H9 (cell line): ENCODE results near the gene MON1A. TPM values are rescaled to one million over a fixed set of nuclear protein-coding genes. Genes with fewer than 3 reads are reported as not detected.

Experiments
- DNase-seq: peaks from one replicate; pipeline ENCODE4 v3.0.0-alpha.2; 2017
- H2AFZ ChIP-seq: one replicate; pipeline ENCODE4 v1.6.1; 2013; ENCODE audit warnings: mild to moderate bottlenecking, low read length, control low read depth, moderate library complexity
- H2AK5ac ChIP-seq: 2 replicates; pipeline ENCODE4 v1.6.1; 2013; ENCODE audit warnings: low read length, control low read depth, mixed read lengths; ENCODE audit not compliant: insufficient read length
- H2BK120ac ChIP-seq: one replicate; pipeline ENCODE4 v1.6.1; 2013; ENCODE audit warnings: low read depth, mild to moderate bottlenecking, low read length, control low read depth, inconsistent platforms; ENCODE audit not compliant: poor library complexity, severe bottlenecking
- H2BK12ac ChIP-seq: 2 replicates; pipeline ENCODE4 v1.6.1; 2013; ENCODE audit warnings: low read length, control low read depth, mixed read lengths, low read depth; ENCODE audit not compliant: insufficient read length
- H2BK15ac ChIP-seq: 2 replicates; pipeline ENCODE4 v1.6.1; 2013; ENCODE audit warnings: low read depth, low read length, control low read depth
- H2BK20ac ChIP-seq: one replicate; pipeline ENCODE4 v1.6.1; 2013; ENCODE audit warnings: low read depth, mild to moderate bottlenecking, low read length, control low read depth, inconsistent platforms; ENCODE audit not compliant: poor library complexity, severe bottlenecking
- H2BK5ac ChIP-seq: 2 replicates; pipeline ENCODE4 v1.6.1; 2013; ENCODE audit warnings: low read length, control low read depth, mixed read lengths; ENCODE audit not compliant: insufficient read length
- H3K14ac ChIP-seq: 2 replicates; pipeline ENCODE4 v1.6.1; 2013; ENCODE audit warnings: low read length, control low read depth; ENCODE audit not compliant: insufficient read depth
- H3K18ac ChIP-seq: 2 replicates; pipeline ENCODE4 v1.6.1; 2013; ENCODE audit warnings: low read depth, mild to moderate bottlenecking, mixed read lengths, low read length, control low read depth; ENCODE audit not compliant: insufficient read length
- H3K23ac ChIP-seq: 2 replicates; pipeline ENCODE4 v1.6.1; 2013; ENCODE audit warnings: low read length, control low read depth, mixed read lengths, low read depth; ENCODE audit not compliant: insufficient read length
- H3K23me2 ChIP-seq: 2 replicates; pipeline ENCODE4 v1.6.1; 2013; ENCODE audit warnings: low read depth, mild to moderate bottlenecking, mixed read lengths, low read length, control low read depth; ENCODE audit not compliant: insufficient read length, poor library complexity, severe bottlenecking
- H3K27ac ChIP-seq: 2 replicates; pipeline ENCODE4 v1.5.1; 2013; ENCODE audit warnings: low read length, control low read depth, mixed read lengths, low read depth; ENCODE audit not compliant: insufficient read length
- H3K27me3 ChIP-seq: 2 replicates; pipeline ENCODE4 v1.6.1; 2013; ENCODE audit warnings: low read length, control low read depth, inconsistent platforms; ENCODE audit not compliant: insufficient read depth
- H3K4ac ChIP-seq: 2 replicates; pipeline ENCODE4 v1.6.1; 2013; ENCODE audit warnings: low read depth, mild to moderate bottlenecking, control low read depth, inconsistent platforms, low read length, moderate library complexity
- H3K4me1 ChIP-seq: 2 replicates; pipeline ENCODE4 v1.6.1; 2013; ENCODE audit warnings: low read length, control low read depth, inconsistent platforms; ENCODE audit not compliant: insufficient read depth
- H3K4me2 ChIP-seq: 2 replicates; pipeline ENCODE4 v1.6.1; 2013; ENCODE audit warnings: low read length, control low read depth, mixed read lengths; ENCODE audit not compliant: insufficient read length, insufficient read depth
- H3K56ac ChIP-seq: 2 replicates; pipeline ENCODE4 v1.6.1; 2013; ENCODE audit warnings: low read depth, mild to moderate bottlenecking, mixed read lengths, low read length, control low read depth; ENCODE audit not compliant: insufficient read length
- H3K79me1 ChIP-seq: 2 replicates; pipeline ENCODE4 v1.6.1; 2013; ENCODE audit warnings: low read depth, mild to moderate bottlenecking, moderate library complexity, low read length, control low read depth, inconsistent platforms; ENCODE audit not compliant: insufficient read depth, poor library complexity, severe bottlenecking
- H3K79me2 ChIP-seq: 2 replicates; pipeline ENCODE4 v1.6.1; 2013; ENCODE audit warnings: low read length, control low read depth, inconsistent platforms; ENCODE audit not compliant: insufficient read depth
- H3K9ac ChIP-seq: 2 replicates; pipeline ENCODE4 v1.6.1; 2013; ENCODE audit warnings: low read length, control low read depth, mixed read lengths; ENCODE audit not compliant: insufficient read length; ENCODE audit errors: extremely low read depth
- H3K9me3 ChIP-seq: one replicate; pipeline ENCODE4 v1.6.1; 2013; ENCODE audit warnings: low read depth, low read length, inconsistent platforms; ENCODE audit not compliant: control insufficient read depth
- H3T11ph ChIP-seq: one replicate; pipeline ENCODE4 v1.6.1; 2013; ENCODE audit warnings: mild to moderate bottlenecking, low read length, control low read depth, inconsistent platforms
- H4K20me1 ChIP-seq: one replicate; pipeline ENCODE4 v1.6.1; 2013; ENCODE audit not compliant: control insufficient read depth, insufficient read length, insufficient read depth
- H4K5ac ChIP-seq: 2 replicates; pipeline ENCODE4 v1.6.1; 2013; ENCODE audit warnings: low read depth, mild to moderate bottlenecking, mixed read lengths, low read length, control low read depth; ENCODE audit not compliant: insufficient read length
- H4K8ac ChIP-seq: replicated peaks from 2 replicates; pipeline ENCODE4 v1.6.1; 2013; ENCODE audit warnings: low read length, control low read depth, mixed read lengths, low read depth; ENCODE audit not compliant: insufficient read length
- H4K91ac ChIP-seq: 2 replicates; pipeline ENCODE4 v1.6.1; 2013; ENCODE audit warnings: low read depth, mild to moderate bottlenecking, moderate library complexity, mixed read lengths, low read length, control low read depth; ENCODE audit not compliant: insufficient read length
- H3K27ac Mint-ChIP-seq, 3 experiments: 2 replicates in 2 of 3; 3 replicates in 1 of 3; pipeline ENCODE4 v1.8.0; 2020 to 2021; ENCODE audit warnings: mixed read lengths in 3 of 3, mild to moderate bottlenecking in 1 of 3, moderate library complexity in 1 of 3
- H3K27me3 Mint-ChIP-seq: 2 replicates; pipeline ENCODE4 v1.8.0; 2021; ENCODE audit warnings: low read depth, mild to moderate bottlenecking, moderate library complexity, mixed read lengths
- H3K36me3 Mint-ChIP-seq, 3 experiments: 2 replicates in 2 of 3; 3 replicates in 1 of 3; pipeline ENCODE4 v1.8.0; 2020 to 2021; ENCODE audit warnings: low read depth in 3 of 3, mixed read lengths in 3 of 3; ENCODE audit not compliant: insufficient read depth in 1 of 3
- H3K4me1 Mint-ChIP-seq, 2 experiments: 2 replicates each; pipeline ENCODE4 v1.8.0; 2020; ENCODE audit warnings: mixed read lengths in 2 of 2
- H3K4me3 Mint-ChIP-seq, 2 experiments: 2 replicates in 1 of 2; 3 replicates in 1 of 2; pipeline ENCODE4 v1.8.0; 2020 to 2021; ENCODE audit warnings: mild to moderate bottlenecking in 2 of 2, mixed read lengths in 2 of 2, moderate library complexity in 1 of 2
- H3K9me3 Mint-ChIP-seq, 2 experiments: 2 replicates in 1 of 2; 3 replicates in 1 of 2; pipeline ENCODE4 v1.8.0; 2020; ENCODE audit warnings: mild to moderate bottlenecking in 2 of 2, mixed read lengths in 2 of 2, moderate library complexity in 1 of 2
- WGBS: extraction: QIAGEN DNeasy Blood & Tissue Kit; methylation state at CpG from one replicate; pipeline ENCODE4 v1.1.7; 2013; ENCODE audit warnings: missing lambda C conversion rate, low lambda C conversion rate, mixed read lengths; ENCODE audit not compliant: insufficient read length; ENCODE audit errors: extremely low coverage; 5-methylcytosine and 5-hydroxymethylcytosine counted together
- total RNA-seq: library from RNA; stranded (reverse); gene quantifications from 2 replicates; pipeline ENCODE4 v1.2.1, GENCODE V29; 2021
- TF ChIP-seq, protein P1 (sequence below): fragments of 200-600 bp; sonication (generic); conservative IDR thresholded peaks from 3 replicates; pipeline ENCODE4 v1.8.0; 2021; ENCODE audit warnings: antibody characterized with exemption, mild to moderate bottlenecking

Gene MON1A
- total RNA-seq, 1 experiment from 2014 or later: 10.0 TPM

DNA sequence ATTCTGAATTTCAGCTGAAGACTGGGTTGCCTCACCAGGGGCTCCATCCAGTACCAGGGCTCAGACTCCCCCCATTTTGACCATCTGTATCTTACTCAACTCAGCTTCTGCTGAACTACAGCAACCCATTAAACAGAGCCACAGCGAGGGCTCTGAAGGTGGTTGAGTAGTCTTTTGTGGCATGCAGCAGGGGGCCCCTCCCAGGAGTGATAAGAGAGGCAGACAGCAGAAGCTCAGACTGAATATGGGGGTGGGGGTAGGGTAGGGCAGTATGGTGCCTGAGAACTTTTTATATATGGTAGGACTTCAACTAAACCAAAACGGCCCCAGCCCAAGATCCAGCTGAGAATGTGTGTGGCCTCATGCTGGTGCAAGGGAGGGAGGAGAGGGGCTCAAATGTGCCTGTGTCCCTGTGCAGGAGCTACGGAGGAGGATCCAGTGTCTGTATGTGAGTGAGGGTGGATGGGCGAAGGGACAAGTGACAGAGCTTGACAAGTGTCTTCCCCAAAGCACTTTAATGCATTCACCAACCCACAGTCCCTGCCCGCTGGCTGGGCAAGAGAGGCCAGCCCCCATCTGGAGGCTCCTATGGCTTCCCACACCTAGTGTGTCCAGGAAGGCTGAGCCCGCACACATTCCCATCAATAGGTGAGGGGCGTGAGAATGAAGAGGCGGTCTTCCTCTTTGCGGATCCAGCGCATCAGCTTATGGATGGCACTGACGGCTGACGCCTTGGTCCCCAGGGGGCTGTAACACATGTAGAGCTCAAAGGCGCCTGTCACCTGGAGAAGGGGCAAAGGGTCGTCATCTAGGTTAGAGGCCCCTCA is 21.0 kb downstream of the MON1A start:
- H3K18ac ChIP-seq: no peak overlapping the region
- H3K56ac ChIP-seq: no peak overlapping the region
- no peak overlapping the region for H3K4me2 ChIP-seq
- H3K9ac ChIP-seq: no peak overlapping the region
- no peak overlapping the region for H2BK20ac ChIP-seq
- H3K79me2 ChIP-seq: no peaks in the 10 kb centered on the region
- H3K23ac ChIP-seq: no peak overlapping the region
- no peak overlapping the region for H3K27ac ChIP-seq
- no peak overlapping the region for H2BK5ac ChIP-seq
- TF ChIP-seq, protein P1, sequence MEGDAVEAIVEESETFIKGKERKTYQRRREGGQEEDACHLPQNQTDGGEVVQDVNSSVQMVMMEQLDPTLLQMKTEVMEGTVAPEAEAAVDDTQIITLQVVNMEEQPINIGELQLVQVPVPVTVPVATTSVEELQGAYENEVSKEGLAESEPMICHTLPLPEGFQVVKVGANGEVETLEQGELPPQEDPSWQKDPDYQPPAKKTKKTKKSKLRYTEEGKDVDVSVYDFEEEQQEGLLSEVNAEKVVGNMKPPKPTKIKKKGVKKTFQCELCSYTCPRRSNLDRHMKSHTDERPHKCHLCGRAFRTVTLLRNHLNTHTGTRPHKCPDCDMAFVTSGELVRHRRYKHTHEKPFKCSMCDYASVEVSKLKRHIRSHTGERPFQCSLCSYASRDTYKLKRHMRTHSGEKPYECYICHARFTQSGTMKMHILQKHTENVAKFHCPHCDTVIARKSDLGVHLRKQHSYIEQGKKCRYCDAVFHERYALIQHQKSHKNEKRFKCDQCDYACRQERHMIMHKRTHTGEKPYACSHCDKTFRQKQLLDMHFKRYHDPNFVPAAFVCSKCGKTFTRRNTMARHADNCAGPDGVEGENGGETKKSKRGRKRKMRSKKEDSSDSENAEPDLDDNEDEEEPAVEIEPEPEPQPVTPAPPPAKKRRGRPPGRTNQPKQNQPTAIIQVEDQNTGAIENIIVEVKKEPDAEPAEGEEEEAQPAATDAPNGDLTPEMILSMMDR: no peak
- H3K79me1 ChIP-seq: no peaks in the 10 kb centered on the region
- no peak overlapping the region for H2BK12ac ChIP-seq
- no peaks in the 10 kb centered on the region for H4K20me1 ChIP-seq
- no peaks in the 10 kb centered on the region for H3K23me2 ChIP-seq
- no peak overlapping the region for H3K4ac ChIP-seq
- Mint-ChIP-seq H3K4me1 (peaks cover 41 to 64% of the 10 kb centered on the region in 2 experiments), H3K4me3 (no peak overlapping the region), H3K36me3 (peaks cover 0 to 11% (median 0%) of the 10 kb centered on the region in 3 experiments; a peak in 5 of 7 replicates), H3K27ac (no peak overlapping the region), H3K27me3 (no peaks in the 10 kb centered on the region; the same call in 1 of the 2 replicates), H3K9me3 (no peaks in the 10 kb centered on the region; a peak in 1 of 5 replicates)
- no peak overlapping the region for H2BK15ac ChIP-seq
- H4K91ac ChIP-seq: no peak overlapping the region
- no peak overlapping the region for H4K8ac ChIP-seq
- peaks cover 2% of the 10 kb centered on the region; the same call in 1 of the 2 replicates for H3K4me1 ChIP-seq
- H2BK120ac ChIP-seq: no peak overlapping the region
- H4K5ac ChIP-seq: no peak overlapping the region
- H3T11ph ChIP-seq: no peak overlapping the region
- no peak overlapping the region for H2AFZ ChIP-seq
- H3K27me3 ChIP-seq: no peaks in the 10 kb centered on the region; the same call in 1 of the 2 replicates
- H2AK5ac ChIP-seq: no peak overlapping the region
- H3K9me3 ChIP-seq: no peaks in the 10 kb centered on the region
- no CpG with 5 or more reads among the region's 14 CpGs for WGBS
- H3K14ac ChIP-seq: no peak overlapping the region
- DNase-seq: no peak
